Activated T-cell treated with anti-CD3 and anti-CD28 coated beads for 4 hours (primary cell): ENCODE data around the gene SPATS2.
"Not testable (repeated sequence)": the region's sequence is repeated elsewhere in the genome, so short reads cannot be mapped to it uniquely, and the experiment has no call there.

Source experiments
- DNase-seq: peaks from one replicate; pipeline ENCODE4 v3.0.0-alpha.2; 2020

Gene SPATS2

DNA sequence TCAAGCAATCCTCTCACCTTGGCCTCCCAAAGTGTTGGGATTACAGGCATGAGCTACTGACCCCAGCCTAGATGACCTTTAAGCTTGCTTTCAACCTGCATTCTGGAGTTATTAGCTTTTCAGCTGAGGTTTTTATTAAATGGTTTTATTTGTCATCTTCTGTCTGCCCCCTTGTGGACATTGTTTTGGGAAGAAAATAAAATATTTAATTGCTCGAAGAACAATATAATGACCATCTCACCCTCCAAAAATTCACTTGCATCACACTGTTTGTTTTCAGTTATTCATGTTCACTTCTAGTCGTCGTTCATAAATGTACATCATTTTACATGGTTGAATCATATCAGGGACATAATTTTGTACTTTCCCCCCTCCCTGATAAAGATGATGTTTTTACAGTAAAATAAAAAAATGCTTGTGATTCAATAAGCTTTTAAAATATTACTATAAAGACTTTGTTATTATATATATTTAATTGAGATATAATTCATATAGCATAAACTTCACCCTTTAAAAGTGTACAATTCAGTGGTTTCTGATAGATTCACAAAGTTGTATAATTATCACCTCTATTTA, 10.1 kb upstream of the SPATS2 start:
- no peak for DNase-seq

GRCh38 chr12:49358483-49359141, 8.7 kb upstream of the SPATS2 start:
- DNase-seq = peak; percentile 43

DNA sequence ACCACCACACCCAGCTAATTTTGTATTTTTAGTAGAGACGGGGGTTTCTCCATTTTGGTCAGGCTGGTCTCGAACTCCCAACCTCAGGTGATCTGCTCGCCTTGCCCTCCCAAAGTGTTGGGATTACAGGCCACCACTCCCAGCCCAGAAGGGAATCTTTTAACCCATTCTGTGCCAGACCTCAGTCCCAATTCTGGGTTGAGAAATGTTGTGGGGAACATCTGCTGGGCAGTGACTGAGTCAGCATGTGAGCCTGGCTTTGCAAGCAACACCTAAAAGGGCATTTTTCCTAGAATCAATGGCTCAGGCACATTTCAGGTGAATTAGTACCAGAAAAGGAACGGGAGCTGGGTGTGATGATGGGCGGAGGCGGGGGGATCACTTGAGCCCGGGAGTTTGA, 7.6 kb upstream of the SPATS2 start:
- no peak for DNase-seq

GRCh38 chr12:49362077-49362476, 5.2 kb upstream of the SPATS2 start:
- no peak for DNase-seq

DNA sequence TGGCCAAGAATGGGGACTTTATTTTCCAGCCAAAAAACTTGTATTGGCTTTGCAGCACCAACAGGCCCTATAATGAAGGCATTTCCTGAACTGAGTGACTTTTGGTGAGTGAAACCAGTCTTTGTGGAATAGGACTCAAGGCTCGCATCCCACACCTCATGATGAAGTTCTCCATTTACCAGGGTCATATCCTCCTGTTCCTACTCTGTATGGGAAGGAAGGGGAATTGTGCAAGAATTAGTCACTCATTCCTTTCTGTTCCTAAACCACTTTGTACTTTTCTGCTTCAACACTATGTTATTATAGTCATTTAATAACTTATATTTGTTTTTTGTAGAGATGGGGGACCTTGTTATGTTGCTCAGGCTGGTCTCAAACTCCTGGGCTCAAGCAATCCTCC, 2.3 kb upstream of the SPATS2 start:
- no peak for DNase-seq

GRCh38 chr12:49365542-49365941, 1.7 kb upstream of the SPATS2 start:
- no peak for DNase-seq

- peak; percentile 7 for DNase-seq
Measured at GRCh38 chr12:49366096-49366651, 1.1 kb upstream of the SPATS2 start.

GRCh38 chr12:49366652-49367380, 446 bp upstream of the SPATS2 start:
- peak; percentile 77 for DNase-seq

DNA sequence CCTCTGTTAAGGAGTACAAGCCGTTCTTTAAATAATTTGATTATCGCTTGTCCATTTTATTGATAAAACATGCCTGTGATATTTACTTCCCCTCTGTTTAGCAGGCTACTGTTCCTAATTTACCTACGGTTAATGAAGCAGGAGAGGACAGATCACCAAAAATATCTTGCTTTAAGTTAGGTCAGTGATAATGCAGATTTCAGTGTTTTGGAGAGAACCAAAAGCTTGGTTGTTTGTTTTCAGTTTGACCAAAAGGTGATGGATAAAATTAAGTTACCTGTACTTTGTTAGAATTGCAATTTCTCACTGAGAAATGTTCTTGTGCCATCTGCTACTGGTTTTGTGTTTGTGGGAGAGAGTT, 958 bp downstream of the SPATS2 start:
- no peak for DNase-seq

DNA sequence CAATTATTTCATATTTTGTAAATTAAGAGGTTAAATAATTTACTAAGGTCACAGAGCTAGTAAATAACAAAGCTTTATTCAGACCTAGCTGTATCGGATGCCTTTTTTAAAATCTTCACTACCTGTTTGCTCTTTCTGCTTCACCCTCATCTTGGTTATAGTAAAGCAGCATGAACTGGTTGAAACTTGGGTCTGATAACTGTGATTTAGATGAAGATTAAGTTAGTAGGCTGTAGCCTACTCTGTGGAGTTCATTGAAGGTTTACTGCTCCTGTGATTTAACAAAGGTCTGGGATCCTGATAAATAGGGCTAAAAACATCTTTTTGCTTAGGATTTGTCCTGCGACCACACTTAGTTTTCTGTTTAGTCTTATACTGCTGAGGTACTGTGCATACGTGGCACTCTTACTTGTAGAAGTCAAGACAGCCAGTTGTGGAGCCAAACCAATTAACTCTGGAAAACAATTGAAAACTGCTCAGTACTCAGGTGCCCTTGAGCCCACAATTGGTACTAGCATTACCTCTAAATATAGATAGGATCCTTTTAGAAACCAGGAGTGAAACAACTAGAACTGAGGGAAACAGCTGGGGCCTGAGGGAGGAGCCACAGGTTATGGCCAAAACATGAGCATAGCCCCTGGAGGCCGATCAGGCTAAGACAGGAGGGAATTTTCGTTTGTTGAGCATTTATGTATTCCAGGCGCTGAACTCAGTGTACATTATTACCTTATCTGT, 2.3 kb downstream of the SPATS2 start:
- DNase-seq = no peak

- no peak for DNase-seq
Measured at GRCh38 chr12:49370539-49370938, 3.3 kb downstream of the SPATS2 start.

GRCh38 chr12:49375406-49375805, 8.1 kb downstream of the SPATS2 start:
- DNase-seq = no peak

GRCh38 chr12:49377386-49377785, 10.1 kb downstream of the SPATS2 start:
- no peak for DNase-seq

DNA sequence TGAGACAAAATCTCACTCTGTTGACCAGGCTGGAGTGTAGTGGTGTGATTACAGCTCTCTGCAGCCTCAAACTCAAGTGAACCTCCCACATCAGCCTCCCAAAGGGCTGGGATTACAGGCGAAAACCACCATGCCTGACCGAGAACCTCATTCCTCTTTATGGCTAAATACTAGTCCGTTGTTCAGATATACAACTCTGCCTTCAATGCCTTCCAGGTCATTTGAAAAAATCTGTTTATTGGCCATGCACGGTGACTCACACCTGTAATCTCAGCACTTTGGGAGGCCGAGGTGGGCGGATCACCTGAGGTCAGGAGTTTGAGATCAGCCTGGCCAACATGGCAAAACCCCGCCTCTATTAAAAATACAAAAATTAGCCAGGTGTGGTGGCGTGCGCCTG, 12.9 kb downstream of the SPATS2 start:
- not testable (repeated sequence) for DNase-seq

DNA sequence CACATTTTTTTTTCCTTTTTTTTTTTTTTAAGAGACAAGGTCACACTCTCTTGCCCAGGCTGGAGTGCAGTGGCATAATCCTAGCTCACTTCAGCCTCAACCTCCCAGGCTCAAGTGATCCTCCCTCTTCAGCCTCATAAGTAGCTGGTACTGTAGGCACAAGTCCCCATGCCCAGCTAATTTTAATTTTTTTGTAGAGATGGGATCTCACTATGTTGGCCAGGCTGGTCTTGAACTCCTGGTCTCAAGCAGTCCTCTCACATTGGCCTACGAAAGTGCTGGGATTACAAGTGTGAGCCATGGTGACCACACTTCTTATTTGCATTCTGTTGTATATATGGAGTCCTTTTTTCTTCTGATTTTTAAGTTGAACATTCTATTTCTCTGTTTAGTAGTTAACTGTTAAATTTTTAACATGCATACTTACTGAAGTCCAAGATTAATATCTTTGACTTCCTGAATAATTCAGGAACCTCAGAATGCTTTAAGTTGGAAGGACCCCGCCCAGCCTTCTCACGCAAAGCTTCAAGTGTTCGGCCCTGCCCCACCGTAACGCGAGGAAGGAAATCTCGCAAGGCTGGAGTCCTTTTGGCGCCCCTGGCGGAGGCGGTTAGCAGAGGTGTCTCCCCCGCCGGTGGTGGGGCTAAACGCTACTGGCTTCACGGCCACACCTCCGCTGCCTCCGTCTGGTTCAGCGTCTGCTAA, 21.6 kb downstream of the SPATS2 start:
- DNase-seq = peak; percentile 56

DNA sequence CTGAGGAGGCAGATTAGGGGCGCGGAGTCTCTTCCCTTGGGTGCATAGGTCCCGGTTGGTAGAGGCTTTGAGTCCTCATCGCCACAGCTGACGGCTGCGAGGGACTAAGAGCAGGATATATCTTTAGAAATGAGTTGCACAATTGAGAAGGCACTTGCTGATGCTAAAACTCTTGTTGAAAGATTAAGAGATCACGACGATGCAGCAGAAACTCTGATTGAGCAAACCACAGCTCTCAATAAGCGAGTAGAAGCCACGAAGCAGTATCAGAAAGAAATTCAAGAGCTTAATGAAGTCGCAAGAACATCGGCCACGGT, 22.1 kb downstream of the SPATS2 start:
- no peak for DNase-seq

DNA sequence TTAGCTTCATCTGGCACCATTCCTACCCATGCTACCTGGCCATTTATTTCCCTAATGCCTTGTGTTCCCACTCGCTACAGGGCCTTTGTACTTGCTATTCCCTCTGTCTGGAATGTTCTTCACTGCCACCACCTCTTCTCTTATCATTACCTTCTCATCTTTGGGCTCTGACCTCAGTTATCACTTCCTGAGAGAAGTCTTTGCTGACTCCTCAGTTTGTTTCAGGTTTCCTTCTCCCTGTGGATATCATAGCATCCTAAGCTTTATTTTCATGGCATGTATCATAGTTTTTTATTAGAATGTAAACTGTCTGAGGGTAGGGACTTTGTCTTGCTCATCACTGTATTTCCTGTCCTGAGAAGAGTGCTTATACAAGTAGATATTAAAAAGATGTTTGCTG, 29.7 kb downstream of the SPATS2 start:
- DNase-seq = no peak

DNA sequence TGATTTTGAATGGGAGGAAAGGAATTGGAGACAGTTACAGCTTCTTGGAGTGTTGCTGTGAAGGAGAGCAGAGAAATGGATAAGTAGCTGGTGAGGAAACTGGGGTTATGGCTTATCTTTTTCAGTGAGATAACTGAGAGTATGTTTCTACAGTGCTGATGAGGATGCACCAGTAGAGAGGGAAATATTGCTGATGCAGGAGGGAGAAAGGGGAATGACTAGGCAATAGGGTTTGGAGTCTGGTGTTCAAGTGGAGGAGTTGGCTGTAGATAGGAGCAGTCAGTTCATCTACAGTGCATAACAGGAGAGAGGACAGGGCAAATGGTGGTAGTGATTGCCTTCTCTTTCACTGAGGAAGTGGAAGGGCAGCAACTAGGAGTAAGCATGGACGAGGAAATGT, 33.0 kb downstream of the SPATS2 start:
- DNase-seq = no peak

- DNase-seq = no peak
Measured at GRCh38 chr12:49403971-49404450, 36.7 kb downstream of the SPATS2 start.

GRCh38 chr12:49404956-49405355, 37.7 kb downstream of the SPATS2 start:
- no peak for DNase-seq

DNA sequence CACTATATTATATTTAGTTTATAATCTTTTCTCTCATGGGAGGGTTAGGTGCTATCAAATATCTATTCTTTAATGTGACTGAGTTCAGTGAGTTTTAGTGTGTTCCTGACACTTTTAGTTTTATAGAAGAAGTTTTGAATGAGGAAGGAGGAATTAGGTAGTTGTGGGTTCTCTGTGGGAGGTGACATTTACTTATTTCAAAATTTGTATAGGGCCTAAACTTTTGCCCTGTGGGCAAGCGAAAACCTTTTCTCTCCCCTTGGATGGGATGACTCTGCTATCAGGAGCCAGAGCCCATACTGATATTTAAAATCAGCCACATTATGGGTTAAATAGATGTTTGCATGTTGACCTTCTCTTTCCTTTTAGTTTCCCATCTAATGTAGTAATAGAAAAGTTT, 43.6 kb downstream of the SPATS2 start:
- no peak for DNase-seq

GRCh38 chr12:49413010-49413409, 45.7 kb downstream of the SPATS2 start:
- no peak for DNase-seq

DNA sequence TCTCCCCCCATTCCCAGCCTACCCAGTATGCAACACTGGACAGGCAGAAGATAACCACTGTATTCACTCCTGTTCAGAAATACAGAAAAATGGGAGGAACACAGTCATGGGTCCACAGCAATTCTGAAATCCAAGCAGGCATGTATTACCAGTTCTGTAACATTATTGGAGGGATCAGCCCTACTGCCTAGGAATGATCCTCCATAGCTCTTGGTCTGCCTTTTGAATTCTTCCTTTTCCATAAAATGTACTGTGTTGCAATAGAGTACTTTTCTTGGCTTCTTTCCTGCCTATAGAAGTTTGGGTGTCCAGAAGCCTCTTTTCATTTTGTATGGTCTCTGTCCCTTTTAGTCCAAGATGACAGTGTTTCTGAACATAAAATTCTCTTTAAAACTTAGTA, 46.5 kb downstream of the SPATS2 start:
- DNase-seq = no peak
